ENCODE data around the gene HCFC2. TPM values are rescaled to one million over a fixed set of nuclear protein-coding genes. Genes with fewer than 3 reads are reported as not detected.
"Not testable (repeated sequence)": the region's sequence is repeated elsewhere in the genome, so short reads cannot be mapped to it uniquely, and the experiment has no call there.

The HCFC2 gene
- polyA plus RNA-seq, result 12.2 TPM
- long read RNA-seq, donor 1, result 0 reads
- long read RNA-seq, donor 2, full-length matches to known transcripts, result 2 of 13 reads
- long read RNA-seq, donor 2, partial matches to known transcripts, result 11 of 13 reads
- long read RNA-seq, donor 2, other reads (novel, unspliced or antisense), result 0 of 13 reads
- long read RNA-seq, donor 3, result 0 reads
- long read RNA-seq, donor 4, result 0 reads
- long read RNA-seq, donor 5, full-length matches to known transcripts, result 1 of 1 reads
- long read RNA-seq, donor 5, partial matches to known transcripts, result 0 of 1 reads
- long read RNA-seq, donor 5, other reads (novel, unspliced or antisense), result 0 of 1 reads
- long read RNA-seq, donor 6, full-length matches to known transcripts, result 2 of 9 reads
- long read RNA-seq, donor 6, partial matches to known transcripts, result 7 of 9 reads
- long read RNA-seq, donor 6, other reads (novel, unspliced or antisense), result 0 of 9 reads
- long read RNA-seq, donor 7, partial matches to known transcripts, result 0 of 9 reads
- long read RNA-seq, donor 7, other reads (novel, unspliced or antisense), result 8 of 9 reads
- long read RNA-seq, donor 8, partial matches to known transcripts, result 11 of 12 reads
- long read RNA-seq, donor 8, other reads (novel, unspliced or antisense), result 0 of 12 reads
- long read RNA-seq, donor 9, partial matches to known transcripts, result 0 of 1 reads
- long read RNA-seq, donor 9, other reads (novel, unspliced or antisense), result 0 of 1 reads
- long read RNA-seq, donor 10, full-length matches to known transcripts, result 2 of 2 reads
- long read RNA-seq, donor 10, partial matches to known transcripts, result 0 of 2 reads
- long read RNA-seq, donor 10, other reads (novel, unspliced or antisense), result 0 of 2 reads
- long read RNA-seq, donor 11, partial matches to known transcripts, result 0 of 1 reads
- long read RNA-seq, donor 11, other reads (novel, unspliced or antisense), result 0 of 1 reads

DNA sequence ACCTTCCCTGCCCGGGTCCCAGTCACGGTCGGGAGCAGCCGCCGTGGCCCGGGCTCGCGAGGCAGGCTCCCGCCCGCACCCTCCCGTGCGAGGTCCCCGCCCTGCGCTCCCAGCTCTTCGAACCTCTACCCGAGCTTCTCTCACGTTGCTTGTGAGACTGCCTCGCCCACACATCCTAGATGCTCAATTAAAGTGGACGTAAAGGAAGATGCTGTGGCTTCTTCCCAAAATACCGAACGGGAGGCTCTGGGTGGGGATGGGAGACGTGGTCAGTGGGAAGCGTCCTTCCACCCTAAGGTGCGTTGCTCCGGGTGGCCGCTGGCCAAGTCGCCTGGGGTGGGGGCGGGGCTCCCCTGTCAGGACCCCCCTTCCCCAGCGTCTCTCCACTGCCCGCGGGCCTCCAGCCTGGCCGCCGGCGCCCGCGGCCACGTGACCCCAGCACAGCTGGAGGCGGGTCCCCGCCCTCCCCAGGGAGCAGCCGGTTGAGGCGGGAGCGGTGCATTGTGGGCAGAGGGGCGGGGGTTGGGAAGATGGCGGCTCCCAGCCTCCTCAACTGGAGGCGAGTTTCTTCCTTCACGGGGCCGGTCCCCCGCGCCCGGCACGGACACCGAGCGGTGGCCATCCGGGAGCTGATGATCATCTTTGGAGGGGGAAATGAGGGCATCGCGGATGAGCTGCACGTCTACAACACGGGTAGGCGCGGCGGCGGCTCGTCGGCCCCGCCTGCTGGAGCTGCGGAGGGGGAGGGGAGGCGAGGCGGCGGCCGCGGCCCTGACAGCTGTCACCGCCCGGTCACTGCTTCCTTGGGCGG lies at the start of gene HCFC2:
Gene HCFC2, plus strand, starts transcription at position 501 of the 811 bp plus-strand sequence. Its CDS starts 30 bp downstream, at position 531.
- Histone ChIP-seq H3K4me1 (ENCODE audit: control insufficient read depth, insufficient read depth, low read length) (no peaks in the 10 kb centered on the region), H3K27me3 (ENCODE audit: control insufficient read depth, insufficient read depth, low read length) (peaks cover 6% of the 10 kb centered on the region), H3K4me3 (ENCODE audit: low read length) (peak within 1 kb of the TSS; percentile 84), H3K27ac (ENCODE audit: low read length) (peak within 1 kb of the TSS; percentile 67), H3K36me3 (ENCODE audit: control insufficient read depth, insufficient read depth, low read length) (peaks cover 4% of the 10 kb centered on the region), H3K9me3 (ENCODE audit: control insufficient read depth, low read depth, low read length) (no peaks in the 10 kb centered on the region)
- WGBS (ENCODE audit: insufficient coverage, low lambda C conversion rate), result no CpG with 5 or more reads among the region's 74 CpGs
- DNase-seq, result peak; percentile 85 to 94

DNA sequence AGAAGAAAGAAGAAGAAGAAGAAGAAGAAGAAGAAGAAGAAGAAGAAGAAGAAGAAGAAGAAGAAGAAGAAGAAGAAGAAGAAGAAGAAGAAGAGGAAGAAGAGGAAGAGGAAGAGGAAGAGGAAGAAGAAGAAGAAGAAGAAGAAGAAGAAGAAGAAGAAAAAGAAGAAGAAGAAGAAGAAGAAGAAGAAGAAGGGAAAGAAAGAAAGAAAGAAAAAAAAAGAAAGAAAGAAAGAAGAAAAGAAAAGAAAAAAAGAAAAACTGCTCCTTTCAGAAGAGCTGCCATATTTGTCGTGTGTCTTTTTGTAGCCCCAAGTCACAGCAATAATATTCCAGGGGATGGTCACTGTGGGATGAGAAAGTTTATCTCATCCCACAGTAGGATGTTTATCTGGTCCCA lies 42.5 kb upstream of the HCFC2 start:
- not testable (repeated sequence) for H3K27me3 ChIP-seq (ENCODE audit: control insufficient read depth, insufficient read depth, low read length)
- no CpG with 5 or more reads among the region's 1 CpG for WGBS (ENCODE audit: insufficient coverage, low lambda C conversion rate)

DNA sequence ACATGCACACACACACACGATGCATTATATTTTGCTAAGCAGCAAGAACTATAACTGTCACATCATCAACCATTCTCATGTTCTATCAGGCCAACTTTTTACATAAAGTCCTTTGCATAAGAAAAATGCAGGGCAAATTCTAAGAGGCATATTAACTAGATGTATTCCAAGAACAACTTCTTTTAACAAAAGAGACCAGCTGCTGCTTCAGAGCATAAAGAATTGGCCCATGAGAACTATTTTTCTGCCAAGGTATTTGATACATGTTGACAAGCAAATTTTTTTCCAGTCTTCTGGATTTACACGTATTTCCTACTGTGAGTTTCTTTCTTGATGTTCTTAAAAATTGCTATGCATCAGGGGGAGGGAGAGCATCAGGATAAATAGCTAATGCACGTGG lies 41.5 kb upstream of the HCFC2 start:
- Histone ChIP-seq H3K4me1 (ENCODE audit: control insufficient read depth, insufficient read depth, low read length) (no peaks in the 10 kb centered on the region), H3K36me3 (ENCODE audit: control insufficient read depth, insufficient read depth, low read length) (no peaks in the 10 kb centered on the region), H3K4me3 (ENCODE audit: low read length) (no peak overlapping the region), H3K9me3 (ENCODE audit: control insufficient read depth, low read depth, low read length) (peaks cover 5% of the 10 kb centered on the region), H3K27ac (ENCODE audit: low read length) (no peak overlapping the region), H3K27me3 (ENCODE audit: control insufficient read depth, insufficient read depth, low read length) (no peaks in the 10 kb centered on the region)
- no peak for DNase-seq
- 90% methylated on average over 2 of the region's 3 CpGs for WGBS (ENCODE audit: insufficient coverage, low lambda C conversion rate)

More for the DNA sequence above, 42.5 kb upstream of the HCFC2 start:
- H3K4me1 ChIP-seq (ENCODE audit: control insufficient read depth, insufficient read depth, low read length); H3K27ac ChIP-seq (ENCODE audit: low read length); H3K36me3 ChIP-seq (ENCODE audit: control insufficient read depth, insufficient read depth, low read length); DNase-seq; H3K9me3 ChIP-seq (ENCODE audit: control insufficient read depth, low read depth, low read length); H3K4me3 ChIP-seq (ENCODE audit: low read length): not testable (repeated sequence)

DNA sequence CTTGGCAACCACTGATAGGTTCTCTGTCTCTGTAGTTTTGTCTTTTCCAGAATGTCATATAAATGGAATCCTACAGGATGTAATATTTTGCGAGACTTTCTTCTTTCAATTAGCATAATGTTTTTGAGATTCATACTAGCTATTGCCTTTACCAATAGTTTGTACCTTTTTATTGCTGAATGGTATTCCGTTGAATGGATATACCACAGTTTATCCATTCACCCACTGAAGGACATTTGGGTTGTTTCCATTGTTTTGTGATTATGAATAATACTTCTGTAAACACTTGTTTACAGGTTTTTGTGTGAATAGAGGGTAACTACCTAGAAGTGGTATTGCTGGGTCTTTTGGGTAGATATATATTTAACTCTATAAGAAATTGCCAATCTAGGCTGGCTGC lies 40.6 kb upstream of the HCFC2 start:
- WGBS (ENCODE audit: insufficient coverage, low lambda C conversion rate), result 67% methylated on average over 2 of the region's 2 CpGs

DNA sequence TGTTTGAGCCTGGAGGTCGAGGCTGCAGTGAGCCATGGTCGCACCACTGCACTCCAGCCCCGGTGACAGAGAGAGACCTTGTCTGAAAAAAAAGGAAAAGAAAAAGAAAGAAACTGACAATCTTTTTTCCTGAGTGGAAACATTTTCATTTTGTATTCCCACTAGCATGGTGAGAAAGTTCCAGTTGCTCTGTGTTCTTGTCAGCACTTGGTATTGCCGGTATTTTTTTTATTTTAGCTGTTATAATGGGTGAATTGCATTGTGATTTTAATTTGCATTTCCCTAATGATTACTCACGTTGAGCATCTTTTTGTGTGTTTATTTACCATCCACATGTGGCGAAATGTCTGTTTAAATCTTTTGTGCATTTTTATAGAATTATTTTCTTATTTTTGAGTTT lies 40.0 kb upstream of the HCFC2 start:
- no peaks in the 10 kb centered on the region for H3K27me3 ChIP-seq (ENCODE audit: control insufficient read depth, insufficient read depth, low read length)
- H3K4me1 ChIP-seq (ENCODE audit: control insufficient read depth, insufficient read depth, low read length), result no peaks in the 10 kb centered on the region
- H3K36me3 ChIP-seq (ENCODE audit: control insufficient read depth, insufficient read depth, low read length), result no peaks in the 10 kb centered on the region
- H3K27ac ChIP-seq (ENCODE audit: low read length), result no peak overlapping the region
- no peak for DNase-seq
- H3K9me3 ChIP-seq (ENCODE audit: control insufficient read depth, low read depth, low read length), result peaks cover 5% of the 10 kb centered on the region
- H3K4me3 ChIP-seq (ENCODE audit: low read length), result no peak overlapping the region
- 100% methylated on average over 4 of the region's 6 CpGs for WGBS (ENCODE audit: insufficient coverage, low lambda C conversion rate)

More for the DNA sequence above, 40.6 kb upstream of the HCFC2 start:
- Histone ChIP-seq H3K4me1 (ENCODE audit: control insufficient read depth, insufficient read depth, low read length) (no peaks in the 10 kb centered on the region), H3K27ac (ENCODE audit: low read length) (no peak overlapping the region), H3K36me3 (ENCODE audit: control insufficient read depth, insufficient read depth, low read length) (no peaks in the 10 kb centered on the region), H3K27me3 (ENCODE audit: control insufficient read depth, insufficient read depth, low read length) (no peaks in the 10 kb centered on the region), H3K4me3 (ENCODE audit: low read length) (no peak overlapping the region), H3K9me3 (ENCODE audit: control insufficient read depth, low read depth, low read length) (peaks cover 5% of the 10 kb centered on the region)
- no peak for DNase-seq

DNA sequence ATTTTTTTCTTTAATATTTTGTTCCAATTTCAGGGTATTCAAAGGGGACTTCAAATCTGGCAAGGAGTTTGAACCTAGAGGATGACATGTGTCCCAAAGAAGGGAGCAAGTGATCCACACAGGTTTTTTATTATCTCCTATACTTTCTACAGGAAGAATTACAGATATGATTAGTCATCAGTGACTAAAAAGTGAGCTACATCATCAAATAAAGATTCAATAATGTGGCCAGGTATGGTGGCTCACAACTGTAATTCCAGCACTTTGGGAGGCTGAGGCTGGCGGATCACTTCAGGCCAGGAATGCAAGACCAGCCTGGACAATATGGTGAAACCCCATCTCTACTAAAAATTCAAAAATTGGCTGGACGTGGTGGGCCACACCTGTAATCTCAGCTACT lies 38.6 kb upstream of the HCFC2 start:
- DNase-seq, result no peak
- H3K27ac ChIP-seq (ENCODE audit: low read length), result no peak overlapping the region
- H3K4me3 ChIP-seq (ENCODE audit: low read length), result no peak overlapping the region
- H3K36me3 ChIP-seq (ENCODE audit: control insufficient read depth, insufficient read depth, low read length), result no peaks in the 10 kb centered on the region
- H3K9me3 ChIP-seq (ENCODE audit: control insufficient read depth, low read depth, low read length), result peaks cover 5% of the 10 kb centered on the region
- H3K27me3 ChIP-seq (ENCODE audit: control insufficient read depth, insufficient read depth, low read length), result no peaks in the 10 kb centered on the region
- WGBS (ENCODE audit: insufficient coverage, low lambda C conversion rate), result no CpG with 5 or more reads among the region's 2 CpGs
- H3K4me1 ChIP-seq (ENCODE audit: control insufficient read depth, insufficient read depth, low read length), result no peaks in the 10 kb centered on the region

DNA sequence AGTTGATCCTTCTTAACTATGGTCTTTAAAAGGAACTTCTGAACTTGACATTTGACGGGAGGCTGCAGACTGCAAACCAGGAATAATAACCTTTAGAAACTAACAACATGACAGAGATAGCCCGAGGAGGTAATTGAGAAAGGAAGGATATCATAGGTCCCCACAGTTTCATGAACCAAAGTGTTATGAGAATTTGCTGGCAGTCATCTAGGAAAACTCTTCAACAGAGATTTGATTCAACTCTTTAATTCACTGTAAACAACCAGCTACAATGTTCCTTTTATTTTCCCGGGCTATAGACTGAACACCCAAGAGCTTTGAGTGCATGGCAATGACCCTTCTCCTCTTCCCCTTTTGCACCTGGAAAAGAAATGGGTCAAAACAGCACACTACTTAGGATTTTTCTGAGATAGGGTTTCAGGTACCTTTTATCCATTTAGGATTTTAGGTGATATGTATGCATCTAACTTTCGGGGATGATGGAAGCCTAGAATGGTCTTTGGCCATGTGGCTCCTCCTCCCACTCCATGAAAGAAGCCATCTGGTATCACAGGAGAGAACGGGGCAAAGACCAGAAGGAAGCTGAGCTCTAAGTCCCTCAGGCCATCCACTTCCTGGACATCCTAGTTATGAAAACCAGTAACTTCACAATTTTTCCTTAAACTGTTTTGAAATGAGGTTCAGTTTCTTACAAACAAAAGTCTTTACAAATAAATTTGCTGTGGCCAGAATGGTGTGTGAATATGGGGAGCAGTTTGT lies 37.3 kb upstream of the HCFC2 start:
- Histone ChIP-seq H3K4me3 (ENCODE audit: low read length) (no peak overlapping the region), H3K36me3 (ENCODE audit: control insufficient read depth, insufficient read depth, low read length) (no peaks in the 10 kb centered on the region), H3K27ac (ENCODE audit: low read length) (no peak overlapping the region), H3K27me3 (ENCODE audit: control insufficient read depth, insufficient read depth, low read length) (no peaks in the 10 kb centered on the region), H3K9me3 (ENCODE audit: control insufficient read depth, low read depth, low read length) (peaks cover 5% of the 10 kb centered on the region), H3K4me1 (ENCODE audit: control insufficient read depth, insufficient read depth, low read length) (no peaks in the 10 kb centered on the region)
- no peak for DNase-seq
- 44% methylated on average over 3 of the region's 5 CpGs for WGBS (ENCODE audit: insufficient coverage, low lambda C conversion rate)

DNA sequence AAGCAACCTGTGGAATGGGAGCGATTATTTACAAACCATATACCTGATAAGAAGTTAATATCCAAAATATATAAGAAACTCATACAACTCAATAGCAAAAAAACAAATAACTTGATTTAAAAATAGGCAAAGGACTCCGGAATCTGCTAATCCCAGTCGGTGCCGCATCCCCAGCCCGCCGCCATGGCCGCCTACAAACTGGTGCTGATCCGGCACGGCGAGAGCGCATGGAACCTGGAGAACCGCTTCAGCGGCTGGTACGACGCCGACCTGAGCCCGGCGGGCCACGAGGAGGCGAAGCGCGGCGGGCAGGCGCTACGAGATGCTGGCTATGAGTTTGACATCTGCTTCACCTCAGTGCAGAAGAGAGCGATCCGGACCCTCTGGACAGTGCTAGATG lies 33.7 kb upstream of the HCFC2 start:
- not testable (repeated sequence) for H3K9me3 ChIP-seq (ENCODE audit: control insufficient read depth, low read depth, low read length); H3K27me3 ChIP-seq (ENCODE audit: control insufficient read depth, insufficient read depth, low read length); H3K4me1 ChIP-seq (ENCODE audit: control insufficient read depth, insufficient read depth, low read length); H3K4me3 ChIP-seq (ENCODE audit: low read length); H3K27ac ChIP-seq (ENCODE audit: low read length); DNase-seq; H3K36me3 ChIP-seq (ENCODE audit: control insufficient read depth, insufficient read depth, low read length)
- 75% methylated on average over 1 of the region's 27 CpGs for WGBS (ENCODE audit: insufficient coverage, low lambda C conversion rate)

DNA sequence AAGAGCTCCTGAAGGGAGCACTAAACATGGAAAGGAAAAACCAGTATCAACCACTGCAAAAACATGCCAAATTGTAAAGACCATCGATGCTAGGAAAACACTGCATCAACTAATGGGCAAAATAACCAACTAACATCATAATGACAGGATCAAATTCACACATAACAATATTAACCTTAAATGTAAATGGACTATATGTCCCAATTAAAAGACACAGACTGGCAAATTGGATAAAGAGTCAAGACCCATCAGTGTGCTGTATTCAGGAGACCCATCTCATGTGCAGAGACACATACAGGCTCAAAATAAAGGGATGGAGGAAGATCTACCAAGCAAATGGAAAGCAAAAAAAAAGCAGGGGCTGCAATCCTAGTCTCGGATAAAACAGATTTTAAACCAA lies 28.2 kb upstream of the HCFC2 start:
- DNase-seq, result not testable (repeated sequence)

More for the DNA sequence above, 28.2 kb upstream of the HCFC2 start:
- H3K4me1 ChIP-seq (ENCODE audit: control insufficient read depth, insufficient read depth, low read length); H3K4me3 ChIP-seq (ENCODE audit: low read length); H3K36me3 ChIP-seq (ENCODE audit: control insufficient read depth, insufficient read depth, low read length); H3K27me3 ChIP-seq (ENCODE audit: control insufficient read depth, insufficient read depth, low read length); H3K9me3 ChIP-seq (ENCODE audit: control insufficient read depth, low read depth, low read length); H3K27ac ChIP-seq (ENCODE audit: low read length): not testable (repeated sequence)
- no CpG with 5 or more reads among the region's 2 CpGs for WGBS (ENCODE audit: insufficient coverage, low lambda C conversion rate)

All from large intestine (tissue), 12 donors.